H1 (cell line): Measurements from ENCODE around the gene TIMM22. TPM values are rescaled to one million over a fixed set of nuclear protein-coding genes. Genes with fewer than 3 reads are reported as not detected.

Source experiments
- E2F6 ChIP-seq: IDR thresholded peaks from 2 replicates; pipeline ENCODE4 v1.6.1; 2012; ENCODE audit warnings: inconsistent platforms
- EZH2 ChIP-seq: fragments of 200-600 bp; sonication (generic); IDR thresholded peaks from 2 replicates; pipeline ENCODE4 v1.7.1; 2012; ENCODE audit warnings: low read depth, mild to moderate bottlenecking, moderate library complexity, low read length, inconsistent platforms; ENCODE audit not compliant: severe bottlenecking
- HDAC6 ChIP-seq: IDR thresholded peaks from one replicate; pipeline ENCODE4 v1.7.1; 2012; ENCODE audit warnings: low read depth, mild to moderate bottlenecking, inconsistent platforms, low read length, moderate library complexity
- KDM4A ChIP-seq: IDR thresholded peaks from one replicate; pipeline ENCODE4 v1.7.1; 2012; ENCODE audit warnings: low read depth, mild to moderate bottlenecking, moderate library complexity, low read length, inconsistent platforms; ENCODE audit not compliant: severe bottlenecking
- NANOG ChIP-seq: IDR thresholded peaks from 2 replicates; pipeline ENCODE4 v1.6.1; 2011; ENCODE audit warnings: low read length, low read depth, mild to moderate bottlenecking, inconsistent platforms; ENCODE audit not compliant: insufficient read depth, poor library complexity, severe bottlenecking
- RNF2 ChIP-seq: fragments of 200-900, 300-1000 bp; sonication (generic); IDR thresholded peaks from 2 replicates; pipeline ENCODE4 v1.7.1; 2016; ENCODE audit warnings: borderline replicate concordance, low read depth, mild to moderate bottlenecking, antibody characterized with exemption, low read length; ENCODE audit not compliant: poor library complexity, severe bottlenecking; ENCODE audit errors: missing control alignments
- YY1 ChIP-seq: IDR thresholded peaks from 2 replicates; pipeline ENCODE4 v1.6.1; 2011; ENCODE audit warnings: low read depth, mild to moderate bottlenecking, low read length
- polyA plus RNA-seq, 7 experiments: library from polyadenylated mRNA; depleted of rRNA in 3 of 7; stranded (reverse) in 5 of 7; unstranded in 2 of 7; fragments of >200 nt in 5 of 7; fragments of 200-250 nt in 2 of 7; gene quantifications; 1 replicate in 5 of 7; 2 replicates in 1 of 7; 4 replicates in 1 of 7; pipeline versions ENCODE4 v1.2.1 to v1.2.3, GENCODE V29; 2011 to 2013; ENCODE audit warnings: missing spikeins in 2 of 7, mixed read lengths in 2 of 7
- total RNA-seq: library from RNA; stranded (reverse); fragmentation: NEBNext Ultra II Directional; extraction: Animal tissue kit (Norgen Biotek cat#: 25700); gene quantifications from 2 replicates; pipeline ENCODE4 v1.2.1, GENCODE V29; 2021

The TIMM22 gene
- total and polyA plus RNA-seq, 2 of the 8 experiments (the other 6 are each of a cell fraction or from before 2014, with no cell fraction given): 13.8 to 17.4 TPM

GRCh38 chr17:979212-979538, 17.8 kb upstream of the TIMM22 start (continued):
- TF ChIP-seq NANOG: no peak
- no peak for TF ChIP-seq E2F6
- no peak for TF ChIP-seq RNF2
- TF ChIP-seq HDAC6: no peak
- no peak for TF ChIP-seq EZH2
- no peak for TF ChIP-seq YY1
- TF ChIP-seq KDM4A: no peak
- TF ChIP-seq, all 59 proteins: peak for 0
